Measurements from ENCODE around the gene SLC44A4. TPM values are rescaled to one million over a fixed set of nuclear protein-coding genes. Genes with fewer than 3 reads are reported as not detected.

Gene SLC44A4
- total and polyA plus RNA-seq, 9 of the 15 experiments (the other 6 are each of a cell fraction or from before 2014, with no cell fraction given): 7.9 to 18.6 (median 11.2) TPM

GRCh38 chr6:31827286-31828079 is 51.3 kb downstream of the SLC44A4 start, which contains the start of gene HSPA1B (continued):
- TF ChIP-seq THAP7 (CRISPR knock-in tag; IDR thresholded peaks at IDR 0.05) (peak; percentile 80; the same call in 1 of the 2 replicates), ZNF436 (CRISPR knock-in tag; IDR thresholded peaks at IDR 0.05) (peak; percentile 69), RHOXF2B (CRISPR knock-in tag; conservative IDR thresholded peaks at IDR 0.05) (peak; percentile 87; the same call in 1 of the 2 replicates), ATF6 (CRISPR knock-in tag; IDR thresholded peaks at IDR 0.05) (0 out of 2 replicates have a peak, but pooled peaks have one; percentile 90), NCOA6 (IDR thresholded peaks at IDR 0.05) (no peak), PRPF4 (IDR thresholded peaks at IDR 0.05; ENCODE audit: insufficient read depth, low read depth, low read length, poor library complexity, severe bottlenecking) (peak; percentile 95), CGGBP1 (CRISPR knock-in tag; IDR thresholded peaks at IDR 0.05) (peak; percentile 92), TBP (optimal IDR thresholded peaks at IDR 0.05; ENCODE audit: low read depth, low read length) (no peak), RBM39 (optimal IDR thresholded peaks at IDR 0.05; ENCODE audit: low read depth, low read length) (peak; percentile 59), ADNP (tag; IDR thresholded peaks at IDR 0.05) (no peak), ARID3A (IDR thresholded peaks at IDR 0.05; ENCODE audit: borderline replicate concordance, low read depth, low read length) (0 out of 2 replicates have a peak, but pooled peaks have one; percentile 55), CBFA2T2 (conservative IDR thresholded peaks at IDR 0.05) (no peak), NONO (IDR thresholded peaks at IDR 0.05; ENCODE audit: low read depth in 2 of 2, low read length in 1 of 2) (peak in 1 of 2 experiments; percentile 90; a peak in 2 of 4 replicates), FOXP4 (CRISPR knock-in tag; IDR thresholded peaks at IDR 0.05; ENCODE audit: borderline replicate concordance) (no peak), KLF13 (tag; IDR thresholded peaks at IDR 0.05; ENCODE audit: borderline replicate concordance, low read depth) (no peak; the same call in 1 of the 2 replicates), TGIF2 (CRISPR knock-in tag; IDR thresholded peaks at IDR 0.05) (peak; percentile 90; the same call in 1 of the 2 replicates), CTBP1 (IDR thresholded peaks at IDR 0.05; ENCODE audit: borderline replicate concordance) (no peak)
- TF ChIP-seq, protein P1, sequence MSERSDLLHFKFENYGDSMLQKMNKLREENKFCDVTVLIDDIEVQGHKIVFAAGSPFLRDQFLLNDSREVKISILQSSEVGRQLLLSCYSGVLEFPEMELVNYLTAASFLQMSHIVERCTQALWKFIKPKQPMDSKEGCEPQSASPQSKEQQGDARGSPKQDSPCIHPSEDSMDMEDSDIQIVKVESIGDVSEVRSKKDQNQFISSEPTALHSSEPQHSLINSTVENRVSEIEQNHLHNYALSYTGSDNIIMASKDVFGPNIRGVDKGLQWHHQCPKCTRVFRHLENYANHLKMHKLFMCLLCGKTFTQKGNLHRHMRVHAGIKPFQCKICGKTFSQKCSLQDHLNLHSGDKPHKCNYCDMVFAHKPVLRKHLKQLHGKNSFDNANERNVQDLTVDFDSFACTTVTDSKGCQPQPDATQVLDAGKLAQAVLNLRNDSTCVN (CRISPR knock-in tag; IDR thresholded peaks at IDR 0.05): peak; percentile 90
